Esophagus squamous epithelium (tissue), 4 donors: ENCODE measurements around the gene DOCK8.

Experiments
- CTCF ChIP-seq, 6 experiments: fragments of 450-650 bp in 4 of 6; fragments of 200-600 bp in 2 of 6; sonication (generic) in 2 of 6; IDR thresholded peaks; one replicate each; pipeline ENCODE4 v1.5.1; 2016 to 2019; ENCODE audit warnings: antibody characterized with exemption in 6 of 6, mild to moderate bottlenecking in 4 of 6, moderate library complexity in 4 of 6
- POLR2A ChIP-seq, 4 donors: fragments of 450-650 bp; IDR thresholded peaks; one replicate each; pipeline ENCODE4 v1.6.1; 2017; ENCODE audit warnings: antibody characterized with exemption in 4 of 4, mild to moderate bottlenecking in 4 of 4, moderate library complexity in 3 of 4

- TF ChIP-seq CTCF (IDR thresholded peaks at IDR 0.05) (no peak), POLR2A (IDR thresholded peaks at IDR 0.05) (no peak)
These were observed 97.2 kb downstream of the DOCK8 start for GRCh38 chr9:311841-312240.
